ENCODE data around the gene TRAF2.

GRCh38 chr9:136886610-136887597 is 588 bp downstream of the TRAF2 start:
- no peak for TF ChIP-seq POLR2AphosphoS5 (IDR thresholded peaks at IDR 0.05)
- TF ChIP-seq, protein P1, sequence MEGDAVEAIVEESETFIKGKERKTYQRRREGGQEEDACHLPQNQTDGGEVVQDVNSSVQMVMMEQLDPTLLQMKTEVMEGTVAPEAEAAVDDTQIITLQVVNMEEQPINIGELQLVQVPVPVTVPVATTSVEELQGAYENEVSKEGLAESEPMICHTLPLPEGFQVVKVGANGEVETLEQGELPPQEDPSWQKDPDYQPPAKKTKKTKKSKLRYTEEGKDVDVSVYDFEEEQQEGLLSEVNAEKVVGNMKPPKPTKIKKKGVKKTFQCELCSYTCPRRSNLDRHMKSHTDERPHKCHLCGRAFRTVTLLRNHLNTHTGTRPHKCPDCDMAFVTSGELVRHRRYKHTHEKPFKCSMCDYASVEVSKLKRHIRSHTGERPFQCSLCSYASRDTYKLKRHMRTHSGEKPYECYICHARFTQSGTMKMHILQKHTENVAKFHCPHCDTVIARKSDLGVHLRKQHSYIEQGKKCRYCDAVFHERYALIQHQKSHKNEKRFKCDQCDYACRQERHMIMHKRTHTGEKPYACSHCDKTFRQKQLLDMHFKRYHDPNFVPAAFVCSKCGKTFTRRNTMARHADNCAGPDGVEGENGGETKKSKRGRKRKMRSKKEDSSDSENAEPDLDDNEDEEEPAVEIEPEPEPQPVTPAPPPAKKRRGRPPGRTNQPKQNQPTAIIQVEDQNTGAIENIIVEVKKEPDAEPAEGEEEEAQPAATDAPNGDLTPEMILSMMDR (IDR thresholded peaks at IDR 0.05) = no peak
- TF ChIP-seq POLR2A (IDR thresholded peaks at IDR 0.05) = no peak
